ENCODE measurements around the gene GMFB. TPM values are rescaled to one million over a fixed set of nuclear protein-coding genes. Genes with fewer than 3 reads are reported as not detected.

GMFB gene
- total RNA-seq, 1 experiment from 2014 or later = 79.2 TPM

GRCh38 chr14:54483073-54483745 is 5.6 kb downstream of the GMFB start:
- no peaks in the 10 kb centered on the region for H3K9me3 ChIP-seq (ENCODE audit: control insufficient read depth, low read depth, low read length)
- peaks cover 7% of the 10 kb centered on the region for H3K79me1 ChIP-seq (ENCODE audit: insufficient read depth, low read depth, low read length, poor library complexity, severe bottlenecking)
- no peak overlapping the region for H3K27ac ChIP-seq (ENCODE audit: insufficient read length, low read depth, low read length)
- no peaks in the 10 kb centered on the region for H4K20me1 ChIP-seq (ENCODE audit: control insufficient read depth, insufficient read depth, insufficient read length)
- no peak overlapping the region for H4K8ac ChIP-seq (replicated peaks; ENCODE audit: insufficient read length, low read depth, low read length)
- H3K79me2 ChIP-seq (ENCODE audit: insufficient read depth, low read length) = peaks cover 24% of the 10 kb centered on the region
- H4K5ac ChIP-seq (ENCODE audit: insufficient read length, low read depth, low read length) = no peak overlapping the region
- H3K23ac ChIP-seq (ENCODE audit: insufficient read length, low read depth, low read length) = no peak overlapping the region
- H2BK20ac ChIP-seq (ENCODE audit: low read depth, low read length, poor library complexity, severe bottlenecking) = no peak overlapping the region
- no peaks in the 10 kb centered on the region for H3K27me3 ChIP-seq (ENCODE audit: insufficient read depth, low read length)
- no peak overlapping the region for H2BK120ac ChIP-seq (ENCODE audit: low read depth, low read length, poor library complexity, severe bottlenecking)
- no peak overlapping the region for H2BK15ac ChIP-seq (ENCODE audit: low read depth, low read length)
- H3K4ac ChIP-seq (ENCODE audit: low read depth, low read length) = no peak overlapping the region
- no peak overlapping the region for H3K9ac ChIP-seq (ENCODE audit: extremely low read depth, insufficient read length, low read length)
- H2AK5ac ChIP-seq (ENCODE audit: insufficient read length, low read length) = no peak overlapping the region
- Mint-ChIP-seq H3K9me3 (no peaks in the 10 kb centered on the region), H3K4me1 (peaks cover 19 to 30% of the 10 kb centered on the region in 2 experiments), H3K36me3 (ENCODE audit: insufficient read depth in 1 of 3, low read depth in 3 of 3) (peaks cover 7 to 33% (median 28%) of the 10 kb centered on the region in 3 experiments; a peak in 6 of 7 replicates), H3K4me3 (no peak overlapping the region), H3K27ac (no peak overlapping the region), H3K27me3 (ENCODE audit: low read depth) (no peaks in the 10 kb centered on the region)
- no peak for DNase-seq
- no peak overlapping the region for H2BK12ac ChIP-seq (ENCODE audit: insufficient read length, low read depth, low read length)
- no peak for TF ChIP-seq CTCF (conservative IDR thresholded peaks at IDR 0.05)
- H3T11ph ChIP-seq (ENCODE audit: low read length) = no peak overlapping the region
- no peak overlapping the region for H2AFZ ChIP-seq (ENCODE audit: low read length)
- no peak overlapping the region for H4K91ac ChIP-seq (ENCODE audit: insufficient read length, low read depth, low read length)
- H3K4me1 ChIP-seq (ENCODE audit: insufficient read depth, low read length) = no peaks in the 10 kb centered on the region; the same call in 1 of the 2 replicates
- no CpG with 5 or more reads among the region's 8 CpGs for WGBS (ENCODE audit: extremely low coverage, insufficient read length, low lambda C conversion rate)
- no peak overlapping the region for H2BK5ac ChIP-seq (ENCODE audit: insufficient read length, low read length)
- H3K18ac ChIP-seq (ENCODE audit: insufficient read length, low read depth, low read length) = no peak overlapping the region
- H3K56ac ChIP-seq (ENCODE audit: insufficient read length, low read depth, low read length) = no peak overlapping the region
- H3K14ac ChIP-seq (ENCODE audit: insufficient read depth, low read length) = no peak overlapping the region
- no peak overlapping the region for H3K4me2 ChIP-seq (ENCODE audit: insufficient read depth, insufficient read length, low read length)
- peaks cover 6% of the 10 kb centered on the region for H3K23me2 ChIP-seq (ENCODE audit: insufficient read length, low read depth, low read length, poor library complexity, severe bottlenecking)
